K562 (cell line): ENCODE data around the gene LSM4.

Experiments used
- CTCF ChIP-seq, 3 experiments: IDR thresholded peaks in 2 of 3; conservative IDR thresholded peaks in 1 of 3; 2 replicates each; pipeline ENCODE4 v1.5.1; 2011 to 2012; ENCODE audit warnings: low read length in 3 of 3, mild to moderate bottlenecking in 3 of 3, control low read depth in 2 of 3, improper control_type of control experiment in 1 of 3, inconsistent platforms in 1 of 3, low read depth in 1 of 3, mixed read lengths in 1 of 3, moderate library complexity in 1 of 3; ENCODE audit not compliant: insufficient read depth in 2 of 3
- ZNF75A ChIP-seq: fragments of 450-650 bp; formaldehyde crosslinking; IDR thresholded peaks from 2 replicates; pipeline ENCODE4 v1.4.0; 2020; ENCODE audit warnings: mild to moderate bottlenecking

DNA sequence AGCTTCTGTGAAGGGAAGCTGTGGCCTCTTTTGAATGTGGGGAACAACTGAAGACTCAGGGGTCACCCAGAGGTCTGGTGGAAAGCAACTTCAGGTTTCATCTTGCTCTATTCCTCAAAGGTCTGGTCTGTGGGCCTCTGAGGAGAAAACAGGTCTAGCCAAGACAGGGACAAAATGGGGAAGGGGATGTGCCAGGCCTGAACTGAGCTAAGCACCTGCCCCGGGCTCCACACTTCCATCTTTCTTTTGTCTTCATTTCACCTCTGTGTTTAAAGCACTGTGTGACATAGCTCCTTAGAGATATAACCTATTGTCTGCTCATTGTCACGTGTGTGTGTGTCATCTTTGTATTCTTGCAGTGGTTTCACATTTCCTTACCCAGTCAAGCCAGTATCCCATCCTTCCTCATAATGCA, 43.2 kb upstream of the LSM4 start:
- no peak for TF ChIP-seq ZNF75A
- no peak for TF ChIP-seq CTCF (IDR thresholded peaks at IDR 0.05 in 2 of 3, conservative IDR thresholded peaks at IDR 0.05 in 1 of 3; ENCODE audit: insufficient read depth in 2 of 3, low read depth in 1 of 3, low read length in 3 of 3)
